Middle frontal gyrus (tissue), 1 donor: ENCODE measurements around the gene HDAC7.
"Not testable (repeated sequence)": the region's sequence is repeated elsewhere in the genome, so short reads cannot be mapped to it uniquely, and the experiment has no call there.

Source experiments
- DNase-seq: peaks from one replicate; pipeline ENCODE4 v3.0.0-alpha.2; 2015; ENCODE audit warnings: low spot score; ENCODE audit errors: extremely low spot score

The HDAC7 gene

DNA sequence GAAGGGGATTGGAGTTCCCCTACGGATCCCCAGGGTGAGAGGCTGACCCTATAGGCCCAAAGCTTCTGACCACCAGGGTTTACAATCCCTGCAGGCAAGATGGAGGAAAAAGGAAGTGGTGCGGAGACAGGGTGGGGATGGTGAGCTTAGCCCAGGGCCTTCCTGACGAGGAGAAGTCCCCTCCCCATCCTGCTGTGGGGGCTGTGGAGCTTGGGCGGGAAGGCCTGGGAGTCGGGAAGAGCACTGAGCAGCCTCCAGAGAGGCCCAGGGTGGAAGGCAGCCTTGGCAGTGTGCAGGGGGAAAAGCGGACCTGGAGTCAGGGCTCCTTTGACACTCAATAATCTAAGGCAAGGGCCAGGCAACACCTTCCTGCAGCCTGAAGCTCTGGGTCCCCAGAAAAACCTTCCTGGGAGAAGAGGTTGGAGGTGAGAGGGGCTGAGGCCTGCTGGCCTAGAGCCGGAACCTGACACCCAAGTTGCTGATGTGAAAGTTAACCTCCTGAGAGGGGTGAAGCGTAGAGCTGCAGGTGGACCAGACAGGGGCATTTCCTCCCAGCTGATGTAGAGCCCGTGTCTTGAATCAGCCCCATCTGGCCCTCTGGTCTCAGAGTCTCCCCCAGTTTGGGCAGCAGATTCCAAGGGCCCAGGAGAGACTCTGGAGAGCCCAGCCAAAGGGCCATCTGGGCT, 6.0 kb downstream of the HDAC7 start:
- DNase-seq = no peak

DNA sequence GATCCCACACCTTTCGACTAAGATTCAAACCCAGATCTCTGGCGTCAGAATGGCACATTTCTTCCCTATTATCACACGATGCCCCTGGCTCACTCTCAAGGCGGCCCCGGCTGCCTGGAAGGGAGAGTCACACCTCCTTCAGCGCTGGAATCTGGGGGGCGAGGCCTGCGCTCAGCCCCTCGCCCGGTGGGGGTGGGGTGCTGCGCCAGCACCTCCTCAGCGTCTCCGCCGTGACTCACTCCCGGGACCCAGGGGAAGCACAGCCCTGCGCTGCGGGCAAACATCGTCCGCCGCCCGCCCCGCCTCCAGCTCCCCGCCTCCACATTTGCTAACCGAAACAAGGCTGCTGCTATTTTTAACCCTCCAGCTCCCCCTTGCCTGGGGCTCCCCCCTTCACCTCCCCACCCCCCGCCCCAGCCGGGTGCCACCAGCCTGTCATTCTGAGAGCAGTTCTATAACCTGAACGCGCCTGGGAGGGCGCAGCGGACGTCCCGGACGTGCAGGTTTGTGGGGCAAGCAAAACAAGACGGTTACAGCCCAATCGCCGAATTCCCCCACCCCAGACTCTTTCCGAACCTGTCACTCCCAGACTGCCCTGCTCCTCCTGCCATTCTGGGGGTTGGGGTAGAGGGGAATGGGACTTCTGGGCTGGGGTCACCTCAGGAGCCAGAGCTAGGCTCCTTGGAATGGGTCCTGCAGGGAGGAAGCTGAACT, 6.7 kb downstream of the HDAC7 start:
- DNase-seq = no peak

DNA sequence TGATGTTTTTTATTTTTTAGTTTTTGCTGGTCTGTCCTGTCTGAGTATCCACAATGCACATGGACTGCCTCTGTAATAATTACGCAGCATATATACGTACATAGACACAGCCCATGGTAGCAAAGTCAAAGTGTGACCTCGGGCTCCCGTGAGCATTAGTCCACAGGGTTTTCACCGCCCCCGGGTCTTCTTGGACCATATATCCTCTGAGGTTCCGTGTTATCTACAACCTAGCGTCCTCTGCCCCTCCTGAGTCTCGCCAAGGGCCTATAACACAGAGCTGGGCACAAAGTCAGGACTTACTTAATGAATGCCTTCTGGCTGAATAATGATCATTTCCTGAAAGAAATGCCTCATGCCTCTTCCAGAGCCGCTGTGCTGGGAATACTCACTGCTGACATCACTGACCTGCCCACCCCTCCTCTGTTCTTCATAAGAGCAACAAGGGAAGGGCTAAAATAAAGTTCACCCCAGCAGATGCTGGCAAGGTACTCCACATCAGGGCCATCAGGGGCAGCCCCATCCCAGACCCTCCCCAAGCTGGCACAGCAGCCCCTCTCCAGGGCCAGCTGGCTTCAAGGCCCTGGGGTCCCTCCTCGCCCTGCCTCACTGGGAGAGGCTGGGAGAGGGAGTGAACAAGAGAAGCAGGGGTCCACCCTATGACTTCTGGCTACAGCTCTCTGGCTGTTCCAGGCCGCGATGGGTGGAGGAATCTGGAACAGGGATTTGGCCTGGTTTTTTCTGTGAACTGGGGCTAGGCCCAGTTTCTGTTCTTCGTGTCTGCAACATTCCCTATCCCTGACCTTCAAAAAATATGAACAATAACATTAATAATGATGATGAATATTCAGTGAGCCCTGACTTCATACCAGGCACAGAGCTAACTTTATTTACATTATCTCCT, 7.9 kb downstream of the HDAC7 start:
- DNase-seq = no peak

DNA sequence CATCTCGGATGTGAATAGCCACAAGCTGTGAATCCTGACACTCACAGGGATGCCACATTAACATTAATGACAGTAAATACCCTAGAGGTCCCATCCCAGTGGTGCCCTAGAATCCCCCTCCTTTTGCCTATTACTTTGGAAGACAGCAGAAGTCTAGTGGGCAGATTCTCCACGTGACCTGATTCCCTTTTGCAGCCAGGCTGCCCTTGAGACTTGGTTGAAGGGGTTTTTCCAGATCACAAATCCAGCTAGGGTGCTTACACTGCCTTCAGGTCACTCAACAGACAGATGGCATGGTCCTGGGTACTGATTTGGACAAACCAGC, 8.7 kb downstream of the HDAC7 start:
- DNase-seq = no peak

DNA sequence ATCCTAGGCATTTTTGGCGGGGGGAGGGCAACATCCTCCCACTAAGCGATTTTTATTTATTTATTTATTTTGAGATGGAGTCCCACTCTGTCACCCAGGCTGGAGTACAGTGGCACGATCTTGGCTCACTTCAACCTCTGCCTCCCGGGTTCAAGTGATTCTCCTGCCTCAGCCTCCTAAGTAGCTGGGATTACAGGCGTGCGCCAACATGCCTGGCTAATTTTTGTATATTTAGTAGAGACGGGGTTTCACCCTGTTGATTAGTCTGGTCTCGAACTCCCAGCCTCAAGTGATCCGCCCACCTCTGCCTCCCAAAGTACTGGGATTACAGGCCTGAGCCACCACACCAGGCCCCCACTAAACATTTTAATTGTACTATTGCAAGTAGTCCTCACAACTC, 10.2 kb downstream of the HDAC7 start:
- not testable (repeated sequence) for DNase-seq

DNA sequence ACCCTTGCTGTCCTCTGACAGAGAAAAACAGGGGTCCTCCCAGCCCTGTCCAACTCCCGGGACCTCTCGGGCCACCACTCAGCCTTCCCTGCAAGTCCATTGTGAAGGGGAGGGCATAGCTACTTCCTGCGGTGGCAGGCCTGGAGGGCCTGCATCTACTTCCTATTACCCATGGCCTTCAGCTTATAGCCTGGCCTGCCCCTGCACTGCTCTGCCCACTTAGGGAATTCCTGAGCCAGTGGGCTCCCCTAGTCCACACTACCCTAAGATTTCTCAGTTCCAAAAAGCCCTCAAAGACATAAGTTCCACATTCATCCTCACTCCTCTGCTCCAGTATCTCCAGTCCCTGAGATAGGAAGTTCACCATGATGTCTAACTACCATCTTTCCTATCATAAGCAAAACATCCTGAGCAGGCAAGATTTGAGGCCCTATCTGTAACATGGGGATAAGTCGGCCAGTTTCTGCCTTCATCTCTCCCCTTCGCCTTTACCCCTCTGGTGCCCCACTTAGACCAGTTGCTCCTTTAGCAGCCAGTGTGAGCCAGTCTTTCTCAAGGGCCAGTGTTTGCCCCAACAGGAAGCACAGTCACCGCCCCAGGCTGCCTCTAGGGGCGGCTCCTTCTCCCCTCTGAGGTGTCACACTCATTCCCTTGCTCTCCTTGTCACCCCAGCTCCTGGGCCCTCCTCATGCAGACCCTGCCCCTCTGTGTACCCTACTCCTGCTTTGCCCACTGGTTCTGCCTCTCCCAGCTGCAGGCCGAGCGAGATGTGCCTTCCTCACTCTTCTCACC, 10.9 kb downstream of the HDAC7 start:
- DNase-seq = no peak

DNA sequence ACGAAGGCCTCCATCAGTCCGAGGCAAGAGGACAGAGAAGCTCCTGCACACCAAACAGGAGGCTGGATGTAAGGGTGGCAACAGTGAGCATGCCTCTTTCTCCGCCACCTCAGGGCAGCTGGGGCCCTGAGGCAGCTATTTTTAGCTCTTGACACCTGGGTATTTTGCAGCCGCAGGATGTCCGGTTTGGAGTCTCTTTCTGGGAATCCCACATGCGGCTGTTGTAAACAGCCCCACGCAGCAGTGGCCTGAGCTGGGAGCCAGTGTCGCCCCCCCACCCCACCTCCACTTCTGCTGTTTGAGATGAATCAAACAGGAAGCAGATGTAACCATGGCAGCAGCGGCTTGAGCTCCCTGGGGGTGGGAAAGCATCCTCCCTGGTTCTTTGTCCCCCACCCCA, 11.7 kb downstream of the HDAC7 start:
- DNase-seq = no peak

DNA sequence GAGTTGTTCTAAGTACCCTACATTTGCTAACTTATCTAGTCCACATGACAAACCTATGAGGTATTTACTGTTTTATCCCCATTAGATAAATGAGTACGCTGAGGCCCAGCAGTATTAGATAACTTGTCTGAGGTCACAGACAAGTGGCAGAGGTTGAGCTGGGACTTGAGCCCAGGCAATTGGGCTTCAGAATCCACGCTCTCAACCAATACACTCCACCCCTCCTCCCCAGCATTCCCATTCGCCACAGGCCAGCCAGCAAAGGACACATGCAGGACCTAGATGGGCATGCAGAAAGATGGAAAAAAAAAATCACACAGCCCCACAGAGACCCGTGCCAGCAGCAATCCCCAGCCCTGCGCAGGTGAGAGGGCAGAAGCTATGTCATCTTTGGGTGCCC, 12.4 kb downstream of the HDAC7 start:
- no peak for DNase-seq

DNA sequence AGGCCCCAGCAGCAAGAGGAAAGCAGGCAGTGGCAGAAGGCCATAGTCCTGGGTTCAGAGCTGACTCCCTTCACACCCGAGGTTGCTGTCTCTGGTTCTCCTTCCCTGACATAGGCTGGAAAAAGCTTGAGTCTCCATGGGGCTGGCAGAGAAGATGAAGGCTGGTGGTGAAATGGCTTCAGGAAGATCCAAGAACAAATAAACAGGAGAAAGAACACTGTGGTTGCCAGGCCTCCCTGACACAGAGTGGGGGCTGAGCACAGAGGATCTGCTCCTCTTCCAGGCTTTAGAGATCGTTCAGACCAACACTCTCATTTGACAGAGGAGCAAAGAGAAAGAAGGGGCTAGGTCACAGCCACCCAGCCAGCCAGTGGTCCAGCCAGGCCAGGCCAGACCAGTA, 14.3 kb downstream of the HDAC7 start:
- DNase-seq = no peak

DNA sequence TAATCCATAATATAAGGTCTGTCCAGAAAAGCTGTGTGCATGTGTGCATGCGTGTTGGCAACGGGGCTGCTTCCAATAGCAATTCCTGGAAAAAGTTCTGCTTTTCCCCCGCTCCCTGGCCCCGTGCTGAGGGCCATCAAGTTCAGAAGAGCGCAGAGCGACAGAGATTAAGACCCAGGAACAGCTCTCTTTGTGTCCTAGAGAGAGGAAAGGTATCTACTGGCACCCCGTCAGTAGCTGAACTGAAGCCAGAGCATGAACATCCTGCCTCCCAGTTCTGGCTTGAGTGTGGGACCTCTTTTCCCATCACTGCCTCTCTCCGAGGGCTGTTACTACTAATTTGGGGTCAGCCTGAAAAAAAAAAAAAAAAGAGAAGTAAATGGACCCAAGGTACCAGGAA, 15.5 kb downstream of the HDAC7 start:
- no peak for DNase-seq

DNA sequence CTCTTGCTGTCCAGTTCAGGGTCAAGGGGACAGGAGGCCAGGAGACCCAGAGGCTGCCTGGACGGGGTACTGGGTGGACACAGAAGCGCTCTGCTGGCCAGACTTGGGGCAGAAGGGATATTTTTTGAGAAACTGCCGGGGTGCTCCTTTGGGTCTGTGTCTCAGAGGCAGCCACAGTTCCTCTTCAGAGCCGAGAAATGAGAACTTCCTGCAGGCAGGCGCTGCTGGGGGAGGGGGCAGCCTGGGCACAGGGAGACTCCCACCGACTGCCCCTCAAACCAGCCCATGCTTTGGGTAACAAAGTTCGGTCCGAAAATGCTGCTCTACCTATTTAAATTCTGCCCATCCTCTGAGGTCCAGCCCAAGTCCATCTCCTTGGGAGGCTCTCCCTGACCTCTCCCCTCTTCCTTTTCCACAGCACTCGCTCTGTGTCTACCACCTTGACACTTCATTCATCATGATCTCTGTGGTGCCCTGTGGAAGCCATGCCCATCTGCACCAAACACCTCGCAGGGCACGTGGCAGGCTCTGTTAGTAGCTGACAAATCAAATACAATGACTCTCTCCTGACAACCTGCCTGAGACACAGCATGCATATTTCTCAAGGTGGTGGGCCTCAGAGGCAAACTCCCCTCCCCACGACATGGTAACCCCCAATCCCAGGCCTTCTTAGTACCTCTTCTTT, 16.4 kb downstream of the HDAC7 start:
- DNase-seq = no peak

DNA sequence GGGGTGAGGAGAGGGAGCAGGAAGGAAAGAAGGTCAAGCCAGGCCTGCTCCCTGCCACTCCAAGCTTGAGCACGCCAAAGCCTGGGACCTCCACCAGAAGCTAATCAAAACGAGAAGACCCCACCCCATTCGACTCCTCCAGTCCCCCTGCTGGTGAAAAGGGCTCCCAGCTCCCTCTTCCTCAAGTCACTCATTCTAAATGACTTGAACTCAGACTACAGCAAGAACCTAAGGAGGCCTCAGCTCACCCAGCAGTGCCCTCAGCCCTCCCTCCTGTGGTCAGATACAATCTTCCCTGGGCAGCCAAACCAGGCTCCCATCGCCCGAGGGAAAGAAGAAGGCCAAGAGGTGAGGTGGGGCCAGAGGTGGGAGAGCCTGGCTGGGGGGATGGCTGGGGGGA, 17.4 kb downstream of the HDAC7 start:
- DNase-seq = no peak

DNA sequence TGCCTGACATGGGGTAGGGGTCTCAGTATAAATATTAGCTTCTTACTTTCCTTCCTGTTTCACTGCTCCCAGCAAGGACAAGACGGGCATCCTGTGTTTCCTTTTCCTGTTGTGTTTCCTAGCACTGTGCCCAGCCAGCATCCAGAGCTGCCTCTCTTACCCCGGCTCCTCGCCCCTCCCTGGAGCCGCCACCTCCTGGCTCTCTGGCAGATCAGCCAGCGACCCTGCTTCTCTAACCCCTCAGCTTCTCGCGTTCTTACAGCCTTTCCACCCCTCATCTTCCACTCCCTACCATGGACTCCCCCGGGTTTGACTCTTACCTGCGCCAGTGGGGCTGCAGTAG, 17.8 kb downstream of the HDAC7 start:
- DNase-seq = no peak

DNA sequence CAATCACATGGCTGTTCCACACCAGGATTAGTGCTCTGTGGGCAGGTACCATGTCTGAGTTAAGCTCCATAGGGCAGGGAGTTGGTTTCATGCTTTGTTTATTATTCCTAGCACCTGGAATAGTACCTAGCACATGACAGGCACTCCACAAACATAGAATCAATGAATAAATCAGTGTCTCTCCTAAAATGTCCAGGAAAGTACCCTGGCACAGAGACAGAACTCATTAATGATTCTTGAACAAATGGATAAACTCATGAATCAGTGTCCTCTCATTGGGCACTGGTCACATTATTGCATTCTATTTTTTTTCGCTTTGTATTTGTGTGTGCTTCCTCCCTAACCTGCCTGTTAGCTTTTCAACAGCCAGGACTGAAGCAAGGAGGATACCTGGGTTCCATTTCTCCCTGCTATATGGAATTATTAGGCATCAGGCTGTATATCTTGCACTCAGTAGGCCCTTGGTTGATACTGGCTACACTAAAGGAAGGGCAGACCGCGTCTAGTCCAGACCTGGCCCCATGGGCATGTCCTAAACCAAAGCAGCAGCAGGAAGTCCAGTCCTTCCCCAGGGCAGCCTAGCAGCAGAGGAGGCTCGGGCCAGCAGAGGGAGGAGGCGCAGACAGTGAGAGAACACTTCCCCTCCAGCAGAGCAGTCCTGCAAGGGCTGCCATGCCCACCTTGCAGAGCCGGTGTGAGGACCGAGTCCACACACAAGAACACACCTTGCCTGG, 18.4 kb downstream of the HDAC7 start:
- DNase-seq = no peak

DNA sequence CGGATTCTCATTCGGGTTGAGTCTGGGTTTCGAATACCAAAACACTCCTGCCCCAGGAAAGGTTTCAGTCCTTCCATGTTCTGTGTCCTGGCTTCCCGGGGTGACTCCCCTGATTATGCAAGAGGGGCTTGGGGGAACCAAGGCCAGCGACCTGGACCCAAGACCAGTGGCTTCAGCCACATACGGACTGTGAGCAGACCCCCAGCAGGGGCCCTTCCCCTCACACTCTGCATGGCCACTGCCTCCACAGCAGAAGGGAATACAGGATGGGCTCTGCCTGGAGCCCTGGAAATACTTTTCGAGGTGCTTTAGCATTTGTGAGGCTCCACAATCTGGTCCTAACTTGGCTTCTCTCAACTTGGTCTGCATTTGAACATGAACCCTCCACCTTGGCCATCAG, 19.1 kb downstream of the HDAC7 start:
- no peak for DNase-seq

DNA sequence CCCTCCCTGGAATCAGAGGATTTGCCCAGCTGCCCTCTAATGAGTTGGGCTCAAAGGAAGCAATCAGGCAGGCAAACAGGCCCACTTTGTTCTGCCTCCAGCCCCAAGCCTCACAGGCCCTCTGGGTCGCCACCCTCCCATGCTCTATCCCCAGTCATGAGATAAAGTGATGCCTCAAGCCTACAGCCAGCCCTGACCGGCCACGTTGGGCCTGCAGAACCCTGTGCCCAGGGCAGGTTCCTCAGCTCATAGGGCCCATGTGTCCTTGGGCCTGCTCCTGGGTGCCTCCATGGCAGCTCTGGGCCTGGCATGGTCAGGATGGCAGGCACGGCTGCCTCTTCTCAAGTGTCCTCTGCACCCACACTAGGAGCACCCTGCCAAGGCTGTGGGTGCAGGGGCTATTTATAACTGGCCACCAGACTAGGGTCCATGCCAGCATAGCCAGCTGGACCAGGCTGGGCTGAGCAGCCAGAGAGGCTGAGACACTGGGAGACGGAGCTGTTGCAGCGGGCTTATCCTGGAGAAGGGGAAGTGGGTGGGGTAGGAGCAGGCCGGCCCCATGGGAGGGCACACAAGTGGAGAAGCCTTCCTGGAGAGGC, 20.2 kb downstream of the HDAC7 start:
- DNase-seq = no peak

DNA sequence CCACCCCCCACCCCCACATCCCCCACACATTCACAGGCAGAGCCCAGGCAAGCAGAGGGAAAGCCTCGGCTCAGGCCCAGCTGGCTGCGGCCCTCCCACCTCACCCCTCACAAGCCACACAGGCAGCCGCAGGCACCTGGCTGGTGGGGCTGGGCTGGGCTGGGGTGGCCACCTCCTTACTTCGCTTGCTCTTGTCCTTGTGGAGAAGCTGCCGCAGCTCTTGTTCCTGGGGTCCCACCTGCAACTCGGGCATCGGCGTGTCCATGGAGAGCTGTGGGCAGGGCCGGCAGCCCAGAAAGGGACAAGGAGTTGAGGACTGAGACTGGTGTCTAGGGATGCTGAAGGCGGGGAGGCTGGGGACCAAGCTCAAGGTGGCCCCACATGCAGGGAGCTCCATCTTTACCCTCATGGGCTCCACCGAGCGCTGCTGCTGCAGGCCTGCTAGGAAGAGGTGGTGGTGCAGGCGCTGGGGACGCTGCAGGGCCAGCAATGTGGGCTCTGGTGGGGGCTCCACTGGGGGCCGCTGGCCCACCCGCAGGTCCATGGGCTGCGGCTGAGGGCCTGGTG, 21.2 kb downstream of the HDAC7 start:
- DNase-seq = no peak

DNA sequence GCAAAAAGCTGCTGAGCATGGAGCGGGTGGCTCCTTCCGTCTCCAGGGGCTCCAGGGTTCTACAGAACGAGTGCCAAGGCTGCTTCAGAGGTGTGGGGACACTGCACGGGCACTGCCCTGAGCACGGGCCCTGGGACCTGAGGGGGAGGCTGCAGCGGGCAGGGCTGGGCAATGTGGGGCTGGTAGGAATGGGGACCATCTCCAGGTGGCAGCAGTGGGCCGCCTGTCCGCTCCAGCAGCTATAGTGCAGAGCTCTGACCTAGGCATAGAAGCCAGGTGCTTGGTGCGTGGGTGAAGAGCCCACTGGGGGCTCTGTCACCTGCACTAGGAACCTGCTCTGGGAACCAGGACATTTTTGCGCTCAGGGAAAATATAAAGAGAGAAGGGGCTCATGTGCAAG, 22.3 kb downstream of the HDAC7 start:
- DNase-seq = no peak

DNA sequence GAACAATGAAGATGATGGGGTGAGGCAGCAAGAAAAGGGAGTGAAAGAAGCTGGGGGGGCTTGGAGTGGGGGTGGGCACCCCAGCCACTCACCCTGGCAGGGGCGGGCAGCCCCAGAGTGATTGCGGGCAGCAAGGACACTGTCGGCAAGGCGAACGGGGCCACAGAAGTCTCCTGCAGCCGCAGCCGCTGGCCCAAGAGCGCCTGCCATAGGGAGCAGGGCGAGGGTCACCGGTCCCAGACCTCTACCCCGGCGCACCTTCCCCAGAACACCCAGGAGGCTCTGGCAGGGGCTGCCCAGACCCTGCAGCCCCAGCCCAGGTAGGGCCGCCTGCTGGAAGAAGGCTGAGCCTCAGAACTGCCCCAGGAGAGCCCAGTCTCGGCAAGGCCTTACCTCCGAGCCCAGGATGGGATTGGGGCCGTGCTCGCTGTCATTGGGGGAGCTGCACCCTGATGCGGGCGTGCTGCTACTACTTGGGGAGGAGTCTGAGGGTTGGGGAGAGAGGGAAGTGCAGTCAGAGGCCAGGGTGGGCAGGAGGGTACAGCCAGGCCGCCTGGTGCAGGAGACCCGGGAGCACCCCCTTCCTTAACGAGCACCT, 23.8 kb downstream of the HDAC7 start:
- no peak for DNase-seq
